ENCODE data around the gene DYNLT4. TPM values are rescaled to one million over a fixed set of nuclear protein-coding genes. Genes with fewer than 3 reads are reported as not detected.
"Not testable (repeated sequence)": the region's sequence is repeated elsewhere in the genome, so short reads cannot be mapped to it uniquely, and the experiment has no call there.

The DYNLT4 gene
- polyA plus RNA-seq, 4 donors = 0.46 to 0.75 TPM; not detected in 2

DNA sequence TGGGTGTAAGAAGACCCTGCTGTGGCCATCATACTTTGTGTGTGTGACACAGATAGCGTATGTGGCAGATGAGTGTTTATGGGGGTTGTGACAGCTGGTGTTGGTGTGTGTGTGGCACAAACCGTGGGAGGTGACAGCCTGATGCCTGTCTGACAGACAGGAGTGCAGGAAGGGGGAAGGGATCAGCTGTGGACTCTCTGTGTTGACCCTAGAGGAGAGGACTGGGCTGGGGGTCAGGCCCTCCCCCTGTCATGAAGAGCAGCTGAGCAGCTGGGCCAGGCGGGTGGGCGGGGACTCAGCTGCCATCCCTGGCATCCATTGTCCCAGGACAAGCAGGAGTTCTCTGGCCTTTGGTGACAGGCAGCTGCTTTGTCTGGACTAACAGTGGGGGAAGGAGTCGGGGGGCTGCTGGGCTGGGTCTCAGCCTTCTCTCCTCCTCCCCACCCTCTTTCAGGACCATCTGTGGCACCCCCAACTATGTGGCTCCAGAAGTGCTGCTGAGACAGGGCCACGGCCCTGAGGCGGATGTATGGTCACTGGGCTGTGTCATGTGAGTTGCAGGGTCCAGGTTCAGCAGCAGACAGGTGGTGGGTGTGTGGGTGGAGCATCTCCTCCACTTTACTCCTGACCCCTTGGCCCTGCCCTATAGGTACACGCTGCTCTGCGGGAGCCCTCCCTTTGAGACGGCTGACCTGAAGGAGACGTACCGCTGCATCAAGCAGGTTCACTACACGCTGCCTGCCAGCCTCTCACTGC is 4.7 kb downstream of the DYNLT4 start:
- DNase-seq = no peak

DNA sequence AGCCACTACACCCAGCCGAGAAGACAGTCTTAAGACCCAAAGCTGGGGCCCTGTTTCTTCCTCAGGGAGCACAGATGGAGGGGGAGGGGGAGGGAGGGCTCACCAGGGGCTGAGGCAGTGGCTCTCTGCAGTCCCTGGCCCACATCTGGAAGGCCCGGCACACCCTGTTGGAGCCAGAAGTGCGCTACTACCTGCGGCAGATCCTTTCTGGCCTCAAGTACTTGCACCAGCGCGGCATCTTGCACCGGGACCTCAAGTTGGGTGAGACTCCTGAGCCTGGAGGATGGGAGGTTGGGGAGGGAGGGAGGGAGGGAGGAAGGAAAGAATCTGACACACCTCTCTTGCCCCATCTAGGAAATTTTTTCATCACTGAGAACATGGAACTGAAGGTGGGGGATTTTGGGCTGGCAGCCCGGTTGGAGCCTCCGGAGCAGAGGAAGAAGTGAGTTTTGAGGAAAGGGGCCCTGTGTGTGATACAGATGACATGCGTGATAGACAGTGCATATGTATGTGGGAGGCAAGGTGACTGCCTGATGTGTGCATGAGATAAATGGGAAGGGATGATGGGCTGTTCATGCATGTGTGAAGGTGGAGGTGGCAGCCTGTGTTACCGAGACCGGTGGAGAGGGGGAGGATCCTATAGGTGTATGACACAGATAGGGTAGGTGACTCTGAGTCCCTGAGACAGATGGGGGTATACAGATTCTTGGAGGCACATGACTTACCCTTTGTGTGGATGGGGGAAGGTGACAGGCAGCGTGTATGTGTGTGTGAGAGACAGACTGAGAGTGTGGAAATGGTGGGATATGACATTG is 5.5 kb downstream of the DYNLT4 start:
- FAIRE-seq (no peak), DNase-seq (no peak)
- H3K4me1 ChIP-seq (ENCODE audit: control insufficient read depth in 3 of 3, insufficient read depth in 2 of 3, low read depth in 1 of 3, low read length in 2 of 3) = peaks cover 2 to 33% (median 5%) of the 10 kb centered on the region in 3 donors
- H3K9me3 ChIP-seq (ENCODE audit: control insufficient read depth in 2 of 2, insufficient read depth in 1 of 2, low read depth in 1 of 2, low read length in 1 of 2) = no peaks in the 10 kb centered on the region
- H3K36me3 ChIP-seq (ENCODE audit: control insufficient read depth in 3 of 3, insufficient read depth in 2 of 3, low read depth in 1 of 3, low read length in 3 of 3) = peaks cover 2 to 51% (median 8%) of the 10 kb centered on the region in 3 donors
- WGBS, 3 donors = 62 to 78% (median 67%) methylated on average over 13 of the region's 13 CpGs
- H3K27ac ChIP-seq (ENCODE audit: low read depth in 1 of 3, low read length in 2 of 3) = peak overlapping the region in 1 of 3 donors; percentile 58
- H3K4me3 ChIP-seq (ENCODE audit: low read depth in 1 of 3, low read length in 3 of 3) = peak overlapping the region in 2 of 3 donors; percentile 9 to 22
- no peaks in the 10 kb centered on the region for H3K27me3 ChIP-seq (ENCODE audit: control insufficient read depth in 3 of 3, insufficient read depth in 3 of 3, low read length in 3 of 3)

More for the DNA sequence above, 4.7 kb downstream of the DYNLT4 start:
- 84 to 90% (median 89%) methylated on average over 13 of the region's 13 CpGs for WGBS, 3 donors
- peak overlapping the region in 1 of 3 donors; percentile 58 for H3K27ac ChIP-seq (ENCODE audit: low read depth in 1 of 3, low read length in 2 of 3)
- no peak for FAIRE-seq
- H3K27me3 ChIP-seq (ENCODE audit: control insufficient read depth in 3 of 3, insufficient read depth in 3 of 3, low read length in 3 of 3) = no peaks in the 10 kb centered on the region
- H3K4me1 ChIP-seq (ENCODE audit: control insufficient read depth in 3 of 3, insufficient read depth in 2 of 3, low read depth in 1 of 3, low read length in 2 of 3) = peaks cover 4 to 41% (median 10%) of the 10 kb centered on the region in 3 donors
- H3K36me3 ChIP-seq (ENCODE audit: control insufficient read depth in 3 of 3, insufficient read depth in 2 of 3, low read depth in 1 of 3, low read length in 3 of 3) = peaks cover 2 to 59% (median 8%) of the 10 kb centered on the region in 3 donors
- H3K4me3 ChIP-seq (ENCODE audit: low read depth in 1 of 3, low read length in 3 of 3) = no peak overlapping the region
- no peaks in the 10 kb centered on the region for H3K9me3 ChIP-seq (ENCODE audit: control insufficient read depth in 2 of 2, insufficient read depth in 1 of 2, low read depth in 1 of 2, low read length in 1 of 2)

DNA sequence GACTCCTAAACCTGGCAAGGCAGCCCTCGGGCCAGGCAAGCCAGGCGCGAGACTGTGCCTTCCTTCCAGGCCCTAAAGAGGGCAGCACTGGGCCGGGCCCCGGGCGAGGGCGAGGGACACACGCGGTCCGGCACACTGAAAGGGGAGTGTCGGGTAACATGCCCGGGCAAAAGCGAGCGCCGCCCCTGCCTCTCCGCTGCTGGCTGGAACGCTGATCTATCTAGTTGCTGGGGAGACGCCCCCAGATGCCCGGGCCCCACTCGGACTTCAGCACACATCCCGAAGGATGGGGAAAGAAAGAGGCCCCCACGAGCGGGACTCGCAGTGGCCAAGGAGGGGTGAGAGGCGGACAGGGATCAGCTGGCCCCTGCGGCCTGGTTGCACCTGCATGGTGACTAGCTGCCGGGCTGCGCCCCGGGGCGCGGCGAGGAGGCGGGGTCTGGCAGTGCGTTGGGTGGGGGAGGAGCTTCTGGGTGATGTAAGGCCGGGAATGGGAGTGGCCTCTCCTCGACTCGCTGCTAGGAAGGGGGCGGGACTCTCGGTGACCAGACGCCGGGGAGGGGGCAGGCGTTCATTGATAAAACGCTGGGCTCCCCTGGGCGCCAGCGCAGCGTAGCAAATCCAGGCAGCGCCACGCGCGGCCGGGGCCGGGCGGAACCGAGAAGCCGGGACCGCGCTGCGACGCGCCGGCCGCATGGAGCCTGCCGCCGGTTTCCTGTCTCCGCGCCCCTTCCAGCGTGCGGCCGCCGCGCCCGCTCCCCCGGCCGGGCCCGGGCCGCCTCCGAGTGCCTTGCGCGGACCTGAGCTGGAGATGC is 7.2 kb downstream of the DYNLT4 start, which contains the start of gene PLK3:
Gene PLK3, plus strand, starts transcription at position 608 of the 815 bp plus-strand sequence. Its CDS starts 87 bp downstream, at position 695.
- Histone ChIP-seq H3K36me3 (ENCODE audit: control insufficient read depth in 3 of 3, insufficient read depth in 2 of 3, low read depth in 1 of 3, low read length in 3 of 3) (peaks cover 2 to 34% (median 6%) of the 10 kb centered on the region in 3 donors), H3K4me1 (ENCODE audit: control insufficient read depth in 3 of 3, insufficient read depth in 2 of 3, low read depth in 1 of 3, low read length in 2 of 3) (peaks cover 0 to 30% (median 2%) of the 10 kb centered on the region in 3 donors), H3K4me3 (ENCODE audit: low read depth in 1 of 3, low read length in 3 of 3) (peak within 1 kb of the TSS; percentile 78 to 94 (median 86)), H3K27me3 (ENCODE audit: control insufficient read depth in 3 of 3, insufficient read depth in 3 of 3, low read length in 3 of 3) (no peaks in the 10 kb centered on the region), H3K27ac (ENCODE audit: low read depth in 1 of 3, low read length in 2 of 3) (peak within 1 kb of the TSS; percentile 92 to 98 (median 92)), H3K9me3 (ENCODE audit: control insufficient read depth in 2 of 2, insufficient read depth in 1 of 2, low read depth in 1 of 2, low read length in 1 of 2) (no peaks in the 10 kb centered on the region)
- DNase-seq (peak; percentile 98 to 99), FAIRE-seq (no peak)
- 0 to 1% (median 0%) methylated on average over 48 to 79 of the region's 79 CpGs for WGBS, 3 donors

DNA sequence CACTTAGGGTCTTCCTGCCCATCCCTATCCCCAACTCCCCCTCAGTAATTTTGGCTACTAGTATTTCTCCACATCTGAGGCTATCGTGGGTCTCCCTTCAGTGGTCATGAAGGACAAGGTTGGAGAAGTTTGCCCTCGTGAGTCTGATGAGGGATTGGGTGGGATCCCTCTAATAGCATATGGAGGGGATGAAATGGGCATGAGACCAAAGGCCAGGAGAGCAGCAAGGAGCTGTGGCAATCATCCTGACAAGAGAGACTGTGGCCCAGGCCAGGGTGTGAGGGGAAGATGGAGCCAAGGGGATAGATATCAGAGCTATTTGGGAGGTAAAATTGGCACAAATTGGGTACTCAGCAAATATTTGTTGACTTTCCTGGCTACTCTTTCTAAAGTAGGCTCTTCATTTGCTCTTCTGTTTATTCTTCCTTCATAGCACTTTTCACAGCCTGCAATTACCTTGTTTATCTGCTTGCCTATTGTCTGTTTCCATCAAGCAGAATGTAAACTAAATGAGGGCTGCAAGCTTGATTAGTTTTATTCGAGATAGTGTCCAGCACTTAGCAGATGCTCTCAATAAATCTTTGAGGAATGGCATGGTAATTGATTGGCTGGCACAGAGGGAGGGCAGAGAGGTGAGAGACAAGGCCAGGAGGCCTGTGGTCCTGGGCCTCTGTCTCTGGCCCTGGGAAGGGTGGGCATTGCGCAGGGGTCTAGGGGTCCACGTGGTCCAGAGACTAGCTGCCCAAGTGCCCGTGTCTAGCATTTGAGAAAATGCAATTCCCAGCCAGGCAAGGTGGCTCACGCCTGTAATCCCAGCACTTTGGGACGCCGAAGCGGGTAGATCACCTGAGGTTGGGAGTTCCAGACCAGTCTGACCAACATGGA is 8.4 kb downstream of the DYNLT4 start:
- H3K4me1 ChIP-seq (ENCODE audit: control insufficient read depth in 3 of 3, insufficient read depth in 2 of 3, low read depth in 1 of 3, low read length in 2 of 3) = peaks cover 0 to 27% (median 2%) of the 10 kb centered on the region in 3 donors
- DNase-seq (no peak), FAIRE-seq (no peak)
- WGBS, 3 donors = 81 to 87% (median 86%) methylated on average over 10 of the region's 10 CpGs
- peaks cover 2 to 22% (median 6%) of the 10 kb centered on the region in 3 donors for H3K36me3 ChIP-seq (ENCODE audit: control insufficient read depth in 3 of 3, insufficient read depth in 2 of 3, low read depth in 1 of 3, low read length in 3 of 3)
- H3K4me3 ChIP-seq (ENCODE audit: low read depth in 1 of 3, low read length in 3 of 3) = no peak overlapping the region
- no peaks in the 10 kb centered on the region for H3K27me3 ChIP-seq (ENCODE audit: control insufficient read depth in 3 of 3, insufficient read depth in 3 of 3, low read length in 3 of 3)
- no peaks in the 10 kb centered on the region for H3K9me3 ChIP-seq (ENCODE audit: control insufficient read depth in 2 of 2, insufficient read depth in 1 of 2, low read depth in 1 of 2, low read length in 1 of 2)
- peak overlapping the region in 2 of 3 donors; percentile 45 to 92 for H3K27ac ChIP-seq (ENCODE audit: low read depth in 1 of 3, low read length in 2 of 3)

DNA sequence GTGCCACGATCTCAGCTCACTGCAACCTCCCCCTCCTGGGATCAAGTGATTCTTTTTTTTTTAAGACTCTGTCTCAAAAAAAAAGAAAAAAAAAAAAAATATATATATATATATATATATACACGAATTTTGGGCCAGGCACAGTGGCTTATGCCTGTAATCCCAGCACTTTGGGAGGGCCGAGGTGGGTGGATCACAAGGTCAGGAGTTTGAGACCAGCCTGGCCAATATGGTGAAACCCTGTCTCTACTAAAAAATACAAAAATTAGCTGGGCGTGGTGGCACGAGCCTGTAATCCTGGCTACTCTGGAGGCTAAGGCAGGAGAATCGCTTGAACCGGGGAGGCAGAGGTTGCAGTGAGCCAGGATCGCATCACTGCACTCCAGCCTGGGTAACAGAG is 9.3 kb downstream of the DYNLT4 start:
- peaks cover 0 to 13% (median 0%) of the 10 kb centered on the region in 3 donors for H3K36me3 ChIP-seq (ENCODE audit: control insufficient read depth in 3 of 3, insufficient read depth in 2 of 3, low read depth in 1 of 3, low read length in 3 of 3)
- H3K4me1 ChIP-seq (ENCODE audit: control insufficient read depth in 3 of 3, insufficient read depth in 2 of 3, low read depth in 1 of 3, low read length in 2 of 3) = peaks cover 0 to 26% (median 2%) of the 10 kb centered on the region in 3 donors
- WGBS, 3 donors = 79 to 84% (median 80%) methylated on average over 8 of the region's 8 CpGs
- not testable (repeated sequence) for H3K27ac ChIP-seq (ENCODE audit: low read depth in 1 of 3, low read length in 2 of 3); H3K4me3 ChIP-seq (ENCODE audit: low read depth in 1 of 3, low read length in 3 of 3); DNase-seq; H3K27me3 ChIP-seq (ENCODE audit: control insufficient read depth in 3 of 3, insufficient read depth in 3 of 3, low read length in 3 of 3); FAIRE-seq; H3K9me3 ChIP-seq (ENCODE audit: control insufficient read depth in 2 of 2, insufficient read depth in 1 of 2, low read depth in 1 of 2, low read length in 1 of 2)

DNA sequence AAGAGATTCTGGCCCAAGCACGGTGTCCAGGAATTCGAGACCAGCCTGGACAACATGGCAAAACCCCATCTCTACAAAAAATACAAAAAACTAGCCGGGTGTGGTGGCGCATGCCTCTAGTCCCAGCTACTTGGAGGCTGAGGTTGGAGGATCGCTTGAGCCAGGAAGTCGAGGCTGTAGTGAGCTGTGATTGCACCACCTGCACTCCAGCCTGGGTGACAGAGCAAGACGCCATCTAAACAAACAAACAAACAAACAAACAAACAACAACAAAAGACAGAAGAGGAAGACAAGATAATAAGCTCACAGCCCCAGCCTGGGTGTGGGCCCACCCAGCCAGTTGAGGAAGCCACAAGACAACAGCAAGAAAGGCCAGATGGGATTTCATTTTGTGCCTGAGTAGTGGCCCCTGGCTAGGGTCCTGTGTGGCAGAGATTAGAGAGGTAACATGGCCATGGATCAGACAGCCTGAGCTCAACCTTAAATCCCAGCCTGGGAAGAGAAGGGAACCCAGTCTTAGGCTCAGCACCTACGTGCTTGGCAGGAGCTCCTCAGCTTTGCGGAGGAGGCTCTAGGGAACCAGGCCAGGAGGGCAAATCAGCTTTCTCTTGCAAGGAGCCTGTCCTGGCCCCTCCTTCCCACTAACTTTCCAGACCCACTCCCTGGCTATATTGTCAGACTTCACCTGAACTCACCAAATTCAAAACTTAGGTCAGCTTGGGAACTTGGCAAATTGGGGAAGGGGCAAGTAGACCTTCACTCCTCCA is 14.2 kb downstream of the DYNLT4 start:
- Histone ChIP-seq H3K4me3 (ENCODE audit: low read depth in 1 of 3, low read length in 3 of 3) (no peak overlapping the region), H3K36me3 (ENCODE audit: control insufficient read depth in 3 of 3, insufficient read depth in 2 of 3, low read depth in 1 of 3, low read length in 3 of 3) (no peaks in the 10 kb centered on the region), H3K27ac (ENCODE audit: low read depth in 1 of 3, low read length in 2 of 3) (no peak overlapping the region), H3K9me3 (ENCODE audit: control insufficient read depth in 2 of 2, insufficient read depth in 1 of 2, low read depth in 1 of 2, low read length in 1 of 2) (no peaks in the 10 kb centered on the region), H3K4me1 (ENCODE audit: control insufficient read depth in 3 of 3, insufficient read depth in 2 of 3, low read depth in 1 of 3, low read length in 2 of 3) (no peaks in the 10 kb centered on the region), H3K27me3 (ENCODE audit: control insufficient read depth in 3 of 3, insufficient read depth in 3 of 3, low read length in 3 of 3) (no peaks in the 10 kb centered on the region)
- WGBS, 3 donors = 87 to 91% (median 91%) methylated on average over 9 of the region's 9 CpGs
- DNase-seq (no peak), FAIRE-seq (no peak)

Measured in small intestine (tissue), 7 donors.